GM19240 (cell line): Measurements from ENCODE around the gene EMC8.
"Not testable (repeated sequence)": the region's sequence is repeated elsewhere in the genome, so short reads cannot be mapped to it uniquely, and the experiment has no call there.

Source experiments
- DNase-seq: peaks from one replicate; pipeline ENCODE4 v3.0.0; 2011; ENCODE audit warnings: low spot score; ENCODE audit not compliant: insufficient read length

EMC8 gene

GRCh38 chr16:85812811-85813700 is 13.7 kb upstream of the EMC8 start:
- DNase-seq = no peak

GRCh38 chr16:85812031-85812807 is 12.9 kb upstream of the EMC8 start:
- DNase-seq = no peak

- DNase-seq = no peak
Measured at GRCh38 chr16:85810742-85811115, 11.4 kb upstream of the EMC8 start.

GRCh38 chr16:85810097-85810741 is 10.9 kb upstream of the EMC8 start:
- no peak for DNase-seq

GRCh38 chr16:85809645-85810044 is 10.3 kb upstream of the EMC8 start:
- no peak for DNase-seq

- no peak for DNase-seq
Measured at GRCh38 chr16:85808926-85809325, 9.6 kb upstream of the EMC8 start.

- not testable (repeated sequence) for DNase-seq
Measured at GRCh38 chr16:85808104-85808503, 8.8 kb upstream of the EMC8 start.

- not testable (repeated sequence) for DNase-seq
Measured at GRCh38 chr16:85807340-85807739, 8.0 kb upstream of the EMC8 start.

GRCh38 chr16:85806539-85806938 is 7.2 kb upstream of the EMC8 start:
- no peak for DNase-seq

GRCh38 chr16:85805442-85806045 is 6.2 kb upstream of the EMC8 start:
- no peak for DNase-seq

- no peak for DNase-seq
Measured at GRCh38 chr16:85803570-85803969, 4.2 kb upstream of the EMC8 start.

GRCh38 chr16:85800321-85800669 is 951 bp upstream of the EMC8 start:
- no peak for DNase-seq

GRCh38 chr16:85798901-85799496 is 345 bp downstream of the EMC8 start:
- DNase-seq = peak; percentile 55

- DNase-seq = no peak
Measured at GRCh38 chr16:85798283-85798776, 1.0 kb downstream of the EMC8 start.

- DNase-seq = no peak
Measured at GRCh38 chr16:85796599-85796998, 2.7 kb downstream of the EMC8 start.

GRCh38 chr16:85796152-85796551 is 3.2 kb downstream of the EMC8 start:
- DNase-seq = no peak

GRCh38 chr16:85794696-85795095 is 4.6 kb downstream of the EMC8 start:
- no peak for DNase-seq

GRCh38 chr16:85793662-85794298 is 5.6 kb downstream of the EMC8 start:
- no peak for DNase-seq

GRCh38 chr16:85789773-85790172 is 9.6 kb downstream of the EMC8 start:
- no peak for DNase-seq

GRCh38 chr16:85788819-85789218 is 10.5 kb downstream of the EMC8 start:
- no peak for DNase-seq

GRCh38 chr16:85785927-85786326 is 13.4 kb downstream of the EMC8 start:
- no peak for DNase-seq
